Motor neuron (in vitro differentiated cells): ENCODE data around the gene CTNNA3. TPM values are rescaled to one million over a fixed set of nuclear protein-coding genes. Genes with fewer than 3 reads are reported as not detected.

Source experiments
- ATAC-seq, 8 experiments: fragments of 200-7000 bp; cut with Tn5 transposase; replicated peaks in 6 of 8; 2 replicates each; pipeline ENCODE4 v1.8.0; 2021; ENCODE audit warnings: mild to moderate bottlenecking in 8 of 8, moderate library complexity in 8 of 8
- H3K27ac ChIP-seq, 2 donors: fragments of 250-450 bp; sonication (Bioruptor Pico); 2 replicates each; pipeline ENCODE4 v1.9.0; 2021; ENCODE audit warnings: antibody characterized with exemption in 2 of 2, mild to moderate bottlenecking in 2 of 2, moderate library complexity in 1 of 2
- H3K4me1 ChIP-seq, 2 donors: fragments of 250-450 bp; sonication (Bioruptor Pico); replicated peaks in 1 of 2; 2 replicates each; pipeline ENCODE4 v1.6.1; 2021; ENCODE audit warnings: antibody characterized with exemption in 2 of 2, mild to moderate bottlenecking in 2 of 2, moderate library complexity in 1 of 2
- H3K4me3 ChIP-seq, 5 donors: fragments of 250-450 bp; sonication (Bioruptor Pico); 2 replicates each; pipeline ENCODE4 v1.9.0; 2021; ENCODE audit warnings: antibody characterized with exemption in 5 of 5, mild to moderate bottlenecking in 5 of 5, moderate library complexity in 4 of 5
- WGBS, 10 experiments: fragments of 450-650 bp; shearing (Covaris generic); methylation state at CpG; one replicate each; pipeline ENCODE4 v1.0.0; 2022; 5-methylcytosine and 5-hydroxymethylcytosine counted together
- in situ Hi-C, 9 experiments: fragments of 400-800 bp; cut with MboI; loops; one replicate each; pipeline ENCODE4 v1.15.0; 2021; ENCODE audit warnings: low sequenced_read_pairs in 9 of 9, low pct_unique_long_range_greater_than_20kb in 2 of 9; ENCODE audit not compliant: unreplicated experiment in 9 of 9
- total RNA-seq, 8 experiments: library from RNA; unstranded; fragments of 300-600 nt; gene quantifications; 2 replicates each; pipeline versions ENCODE4 v1.2.3 to v1.2.4, GENCODE V29; 2022

Gene CTNNA3
- total RNA-seq, 8 experiments from 2014 or later: 0.05 to 4.6 (median 0.48) TPM

GRCh38 chr10:66882271-66882670, 813.7 kb downstream of the CTNNA3 start:
- ATAC-seq: no peak
- in situ Hi-C loops: no loop called here
- H3K27ac ChIP-seq: no peak overlapping the region
- no peak overlapping the region for H3K4me3 ChIP-seq
- H3K4me1 ChIP-seq: peaks cover 0 to 10% of the 10 kb centered on the region in 2 donors
- 0 to 100% (median 67%) methylated on average over 1 to 2 of the region's 2 CpGs; no CpG with 5 or more reads in 2 of the 10 experiments for WGBS, 10 experiments

- 0 to 100% (median 42%) methylated on average over 1 to 3 of the region's 3 CpGs; no CpG with 5 or more reads in 1 of the 10 experiments for WGBS, 10 experiments
- Histone ChIP-seq H3K4me1 (peaks cover 0 to 10% of the 10 kb centered on the region in 2 donors), H3K4me3 (no peak overlapping the region), H3K27ac (no peak overlapping the region)
- no peak for ATAC-seq
- in situ Hi-C loops: no loop called here
Measured at GRCh38 chr10:66881814-66882213, 814.2 kb downstream of the CTNNA3 start.

GRCh38 chr10:66880826-66881225, 815.2 kb downstream of the CTNNA3 start:
- in situ Hi-C loops: no loop called here
- Histone ChIP-seq H3K4me3 (no peak overlapping the region), H3K4me1 (peaks cover 0 to 10% of the 10 kb centered on the region in 2 donors), H3K27ac (no peak overlapping the region)
- ATAC-seq: no peak
- 14 to 100% (median 87%) methylated on average over 1 to 2 of the region's 2 CpGs for WGBS, 10 experiments

DNA sequence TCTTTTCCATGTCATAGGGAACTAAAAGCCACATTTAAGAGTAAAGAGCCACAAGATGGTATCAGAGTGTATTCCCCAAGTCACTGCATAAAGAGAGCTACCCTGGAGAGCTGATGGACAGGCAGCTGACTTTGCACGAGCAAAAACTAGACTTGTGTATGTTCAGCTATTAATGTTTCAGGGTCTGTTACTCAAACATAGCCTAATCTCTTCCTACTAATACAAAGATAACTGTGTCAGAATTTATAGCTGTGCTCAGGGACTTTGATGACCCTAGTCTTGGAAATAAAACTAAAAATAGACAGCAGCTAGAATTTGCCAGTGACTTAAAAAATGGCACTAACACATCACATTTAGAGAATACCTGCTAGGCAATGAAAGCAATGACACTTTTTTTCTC, 815.7 kb downstream of the CTNNA3 start:
- ATAC-seq: peak in 3 of 8 experiments; percentile 62 to 75 (median 66)
- 0 to 88% (median 55%) methylated on average over 1 of the region's 1 CpG; no CpG with 5 or more reads in 5 of the 10 experiments for WGBS, 10 experiments
- Histone ChIP-seq H3K4me1 (peaks cover 0 to 10% of the 10 kb centered on the region in 2 donors), H3K4me3 (no peak overlapping the region), H3K27ac (no peak overlapping the region)
- in situ Hi-C loops: no loop called here

DNA sequence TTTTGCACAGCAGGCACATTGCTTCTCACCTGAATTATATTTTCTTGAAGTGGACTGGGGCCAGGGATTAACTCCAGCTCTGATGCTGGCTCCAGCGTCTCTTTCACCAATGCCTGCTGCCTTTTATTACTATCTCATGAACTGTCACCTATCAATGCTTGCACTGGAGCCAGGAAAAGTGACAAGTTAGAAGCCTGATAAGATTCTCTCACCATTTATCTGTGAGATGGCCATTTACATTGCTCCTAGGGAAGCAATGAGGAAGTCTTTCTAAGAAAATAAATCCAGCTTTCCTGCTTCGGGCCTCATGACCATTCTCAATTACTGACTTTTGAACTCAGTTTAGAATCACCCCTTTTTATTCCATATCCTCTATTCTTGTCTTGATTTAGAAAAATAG, 818.6 kb downstream of the CTNNA3 start:
- 10 to 93% (median 83%) methylated on average over 1 to 2 of the region's 2 CpGs; no CpG with 5 or more reads in 1 of the 10 experiments for WGBS, 10 experiments
- in situ Hi-C loops: no loop called here
- Histone ChIP-seq H3K27ac (no peak overlapping the region), H3K4me1 (peaks cover 0 to 10% of the 10 kb centered on the region in 2 donors), H3K4me3 (no peak overlapping the region)
- ATAC-seq: no peak

DNA sequence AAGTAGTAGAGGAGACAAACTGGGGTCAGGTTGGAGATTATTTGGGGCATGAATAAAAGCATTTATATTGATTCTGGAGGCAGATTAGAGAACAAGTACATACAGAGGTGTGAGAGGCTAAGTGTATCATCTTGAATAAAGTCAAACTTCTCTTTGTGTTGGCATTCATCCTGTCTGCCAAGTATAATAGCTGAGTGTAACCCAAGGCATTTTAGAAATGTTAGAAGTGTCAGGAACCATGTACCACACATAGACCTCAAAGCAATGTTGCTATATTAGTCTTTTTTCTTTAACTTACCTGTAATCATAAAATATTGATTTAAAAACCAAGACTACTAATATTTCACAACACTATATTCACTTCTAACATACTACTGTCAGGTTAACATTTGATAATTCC, 826.4 kb downstream of the CTNNA3 start:
- in situ Hi-C loops: no loop called here
- H3K27ac ChIP-seq: no peak overlapping the region
- no peaks in the 10 kb centered on the region for H3K4me1 ChIP-seq
- no peak for ATAC-seq
- H3K4me3 ChIP-seq: no peak overlapping the region

- Histone ChIP-seq H3K4me1 (no peaks in the 10 kb centered on the region), H3K27ac (no peak overlapping the region), H3K4me3 (no peak overlapping the region)
- no peak for ATAC-seq
- 10 to 100% (median 79%) methylated on average over 1 to 4 of the region's 4 CpGs; no CpG with 5 or more reads in 1 of the 10 experiments for WGBS, 10 experiments
- in situ Hi-C loops: no loop called here
Measured at GRCh38 chr10:66862687-66863258, 833.2 kb downstream of the CTNNA3 start.

- in situ Hi-C loops: no loop called here
- no peak for ATAC-seq
- no peak overlapping the region for H3K4me3 ChIP-seq
- no peak overlapping the region for H3K27ac ChIP-seq
- 0 to 71% (median 39%) methylated on average over 1 to 2 of the region's 2 CpGs; no CpG with 5 or more reads in 2 of the 10 experiments for WGBS, 10 experiments
- H3K4me1 ChIP-seq: no peaks in the 10 kb centered on the region
Measured at GRCh38 chr10:66860376-66860945, 835.5 kb downstream of the CTNNA3 start.

DNA sequence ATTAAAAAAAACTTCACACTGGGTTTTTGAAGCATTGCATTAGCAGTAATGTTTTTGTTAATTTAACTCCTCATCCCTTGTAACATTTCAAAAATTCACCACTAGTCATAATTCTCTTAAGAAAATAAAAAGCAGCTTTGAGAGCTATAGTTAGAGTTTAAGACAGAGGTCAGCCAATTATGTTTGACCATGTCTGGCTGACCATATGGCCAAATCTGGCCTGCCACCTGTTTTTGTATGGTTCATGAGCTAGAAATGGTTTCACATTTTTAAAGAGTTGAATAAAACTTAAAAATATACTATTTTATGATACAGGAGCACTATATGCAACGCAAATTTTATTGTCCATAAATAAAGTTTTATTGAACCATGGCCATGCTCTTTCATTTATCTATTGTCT, 843.2 kb downstream of the CTNNA3 start:
- ATAC-seq: no peak
- in situ Hi-C loops: no loop called here
- Histone ChIP-seq H3K27ac (no peak overlapping the region), H3K4me3 (no peak overlapping the region), H3K4me1 (peaks cover 3 to 13% of the 10 kb centered on the region in 2 donors)
- 0 to 100% (median 50%) methylated on average over 1 of the region's 1 CpG; no CpG with 5 or more reads in 3 of the 10 experiments for WGBS, 10 experiments

GRCh38 chr10:66848856-66849255, 847.1 kb downstream of the CTNNA3 start:
- 0 to 100% (median 42%) methylated on average over 1 to 3 of the region's 3 CpGs for WGBS, 10 experiments
- Histone ChIP-seq H3K4me1 (peaks cover 3 to 27% of the 10 kb centered on the region in 2 donors), H3K4me3 (no peak overlapping the region), H3K27ac (no peak overlapping the region)
- no peak for ATAC-seq
- in situ Hi-C loops: no loop called here

GRCh38 chr10:66844176-66844942, 851.6 kb downstream of the CTNNA3 start:
- peak in 5 of 8 experiments; percentile 27 to 72 (median 43) for ATAC-seq
- in situ Hi-C loops: no loop called here
- H3K4me3 ChIP-seq: no peak overlapping the region
- WGBS, 10 experiments: 0 to 100% (median 83%) methylated on average over 1 of the region's 1 CpG; no CpG with 5 or more reads in 3 of the 10 experiments
- no peak overlapping the region for H3K27ac ChIP-seq
- peaks cover 3 to 36% of the 10 kb centered on the region in 2 donors for H3K4me1 ChIP-seq

DNA sequence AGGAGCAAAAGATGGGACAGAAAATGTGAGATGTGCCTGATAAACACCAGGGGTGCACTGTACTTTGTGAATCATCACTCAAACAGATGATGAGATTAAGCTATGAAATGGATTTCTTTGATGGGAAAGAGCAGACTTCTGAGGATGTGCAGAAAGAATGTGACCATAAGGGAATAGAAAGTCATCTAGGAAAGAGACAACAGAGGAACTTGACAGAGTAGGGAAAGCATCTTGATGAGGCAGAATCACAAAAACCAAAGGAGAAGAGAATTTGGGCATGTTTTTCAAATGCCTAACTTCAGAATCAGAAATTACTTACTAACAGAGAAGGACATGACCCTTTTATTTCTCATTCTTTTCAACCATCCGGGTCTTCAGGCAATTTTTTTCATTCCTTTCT, 852.6 kb downstream of the CTNNA3 start:
- in situ Hi-C loops: no loop called here
- peaks cover 4 to 31% of the 10 kb centered on the region in 2 donors for H3K4me1 ChIP-seq
- no peak for ATAC-seq
- 0 to 83% (median 51%) methylated on average over 1 of the region's 1 CpG for WGBS, 10 experiments
- no peak overlapping the region for H3K27ac ChIP-seq
- no peak overlapping the region for H3K4me3 ChIP-seq

- no peak overlapping the region for H3K4me3 ChIP-seq
- in situ Hi-C loops: no loop called here
- WGBS, 10 experiments: 16 to 100% (median 79%) methylated on average over 1 to 4 of the region's 4 CpGs; no CpG with 5 or more reads in 1 of the 10 experiments
- H3K27ac ChIP-seq: no peak overlapping the region
- peaks cover 4 to 30% of the 10 kb centered on the region in 2 donors for H3K4me1 ChIP-seq
- no peak for ATAC-seq
Measured at GRCh38 chr10:66842867-66843266, 853.1 kb downstream of the CTNNA3 start.
